K562 treated with DMSO at 1 percent for 4 hours (cell line): ENCODE measurements around the gene ULK1. TPM values are rescaled to one million over a fixed set of nuclear protein-coding genes. Genes with fewer than 3 reads are reported as not detected.

Experiments used
- total RNA-seq: library from RNA; unstranded; fragments of 300-600 nt; gene quantifications from 2 replicates; pipeline ENCODE4 v1.2.3, GENCODE V29; 2022; ENCODE audit not compliant: insufficient read depth

The ULK1 gene
- 38.4 and 48.4 TPM in 2 replicates for total RNA-seq

GRCh38 chr12:131894313-131894860 is at the start of gene ULK1:
Gene ULK1 (plus strand): TSS chr12:131894622. CDS start chr12:131895002, 380 bp downstream.

GRCh38 chr12:131928711-131929580 is 34.5 kb downstream of the ULK1 start, which contains the start of gene PUS1:
Gene PUS1 (plus strand): TSS chr12:131929276. CDS start chr12:131929723, 447 bp downstream.

GRCh38 chr12:131949431-131950181 is 55.2 kb downstream of the ULK1 start, which contains the start of gene EP400:
Gene EP400 (plus strand): TSS chr12:131949942. CDS start chr12:131960620, 10,678 bp downstream.

Other genes with a start within 250 kb of the ULK1 start
- gene SFSWAP, start 183.5 kb upstream of the ULK1 start, total RNA-seq = 25.4 and 26.1 TPM in 2 replicates
- gene MMP17, start 66.2 kb upstream of the ULK1 start, total RNA-seq = 7.3 and 16.0 TPM in 2 replicates
- gene PUS1, start 34.7 kb downstream of the ULK1 start, total RNA-seq = 23.4 and 30.7 TPM in 2 replicates
- gene EP400, start 55.3 kb downstream of the ULK1 start, total RNA-seq = 31.2 and 40.0 TPM in 2 replicates
- 6.5 and 9.5 TPM in 2 replicates for gene DDX51, start 249.7 kb downstream of the ULK1 start, total RNA-seq
- gene NOC4L, start 249.8 kb downstream of the ULK1 start, total RNA-seq = 37.9 and 43.9 TPM in 2 replicates